ENCODE data around the gene LDHAL6A. TPM values are rescaled to one million over a fixed set of nuclear protein-coding genes. Genes with fewer than 3 reads are reported as not detected.

Gene LDHAL6A
- total RNA-seq, 2 experiments from 2014 or later: not detected

Other genes starting within 250 kb of the LDHAL6A start
- gene SAA4, start 219.1 kb upstream of the LDHAL6A start, total RNA-seq: not detected
- not detected for gene SAA2, start 207.2 kb upstream of the LDHAL6A start, total RNA-seq
- gene SAA1, start 189.6 kb upstream of the LDHAL6A start, total RNA-seq: not detected
- gene HPS5, start 133.7 kb upstream of the LDHAL6A start, total RNA-seq: 10 to 100 TPM; 16.1 to 16.5 TPM
- 10 to 100 TPM; 64.0 to 65.7 TPM for gene GTF2H1, start 133.3 kb upstream of the LDHAL6A start, total RNA-seq
- 1,000 to 10,000 TPM; 2,412 to 2,434 TPM for gene LDHA, start 61.3 kb upstream of the LDHAL6A start, total RNA-seq
- not detected for gene LDHC, start 43.5 kb upstream of the LDHAL6A start, total RNA-seq
- 10 to 100 TPM; 48.1 to 49.0 TPM for gene TSG101, start 71.1 kb downstream of the LDHAL6A start, total RNA-seq
- 10 to 100 TPM; 17.6 to 19.3 TPM for gene UEVLD, start 132.9 kb downstream of the LDHAL6A start, total RNA-seq
- under 1 TPM; 0.84 to 0.88 TPM for gene MISFA, start 143.9 kb downstream of the LDHAL6A start, total RNA-seq
- gene SPTY2D1, start 178.5 kb downstream of the LDHAL6A start, total RNA-seq: 10 to 100 TPM; 22.6 TPM
- 1 to 10 TPM; 1.1 to 1.3 TPM for gene TMEM86A, start 242.9 kb downstream of the LDHAL6A start, total RNA-seq

All from activated CD8-positive, alpha-beta memory T cell treated with anti-CD3 and anti-CD28 coated beads for 36 hours (primary cell).